ENCODE results near the gene MACROH2A2.

DNA sequence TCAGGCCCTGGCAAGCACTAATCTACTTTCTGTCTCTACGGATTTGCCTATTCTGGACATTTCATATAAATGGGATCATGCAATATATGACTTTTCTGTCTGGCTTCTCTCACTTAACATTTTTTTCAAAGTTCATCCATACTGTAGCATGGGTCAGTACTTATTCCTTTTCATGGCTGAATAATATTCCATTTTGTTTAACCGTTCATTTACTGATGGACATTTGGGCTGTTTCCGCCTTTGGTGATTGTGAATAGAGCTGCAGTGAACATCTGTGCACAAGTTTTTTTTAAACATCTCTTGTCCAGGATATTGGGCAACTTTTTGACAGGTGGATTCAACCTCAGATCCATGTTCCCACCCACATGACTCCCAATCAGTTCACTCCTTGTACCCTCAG is 49.0 kb downstream of the MACROH2A2 start:
- no peak for TF ChIP-seq EZH2 (IDR thresholded peaks at IDR 0.05; ENCODE audit: insufficient read depth, low read length)
- TF ChIP-seq, protein P1, sequence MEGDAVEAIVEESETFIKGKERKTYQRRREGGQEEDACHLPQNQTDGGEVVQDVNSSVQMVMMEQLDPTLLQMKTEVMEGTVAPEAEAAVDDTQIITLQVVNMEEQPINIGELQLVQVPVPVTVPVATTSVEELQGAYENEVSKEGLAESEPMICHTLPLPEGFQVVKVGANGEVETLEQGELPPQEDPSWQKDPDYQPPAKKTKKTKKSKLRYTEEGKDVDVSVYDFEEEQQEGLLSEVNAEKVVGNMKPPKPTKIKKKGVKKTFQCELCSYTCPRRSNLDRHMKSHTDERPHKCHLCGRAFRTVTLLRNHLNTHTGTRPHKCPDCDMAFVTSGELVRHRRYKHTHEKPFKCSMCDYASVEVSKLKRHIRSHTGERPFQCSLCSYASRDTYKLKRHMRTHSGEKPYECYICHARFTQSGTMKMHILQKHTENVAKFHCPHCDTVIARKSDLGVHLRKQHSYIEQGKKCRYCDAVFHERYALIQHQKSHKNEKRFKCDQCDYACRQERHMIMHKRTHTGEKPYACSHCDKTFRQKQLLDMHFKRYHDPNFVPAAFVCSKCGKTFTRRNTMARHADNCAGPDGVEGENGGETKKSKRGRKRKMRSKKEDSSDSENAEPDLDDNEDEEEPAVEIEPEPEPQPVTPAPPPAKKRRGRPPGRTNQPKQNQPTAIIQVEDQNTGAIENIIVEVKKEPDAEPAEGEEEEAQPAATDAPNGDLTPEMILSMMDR (IDR thresholded peaks at IDR 0.05; ENCODE audit: insufficient read depth, low read depth, low read length) = no peak

All from astrocyte (in vitro differentiated cells and primary cell).